HG02870 (cell line): ENCODE results near the gene ADAMTSL5.
"Not testable (repeated sequence)": the region's sequence is repeated elsewhere in the genome, so short reads cannot be mapped to it uniquely, and the experiment has no call there.

Source experiments
- ATAC-seq: cut with Tn5 transposase; IDR thresholded peaks from one replicate; pipeline ENCODE4 v1.9.1; 2021; ENCODE audit warnings: mild to moderate bottlenecking, moderate library complexity; ENCODE audit not compliant: unreplicated experiment

The ADAMTSL5 gene

GRCh38 chr19:1512671-1513498 lies at the start of gene ADAMTSL5:
Gene ADAMTSL5 (minus strand): TSS chr19:1513019. CDS start chr19:1510943, 2,076 bp downstream.
- no peak for ATAC-seq

- no peak for ATAC-seq
These were observed 48.5 kb upstream of the ADAMTSL5 start for GRCh38 chr19:1561236-1561842.

- no peak for ATAC-seq
These were observed 47.6 kb upstream of the ADAMTSL5 start for GRCh38 chr19:1560286-1560882.

GRCh38 chr19:1558552-1558951 lies 45.7 kb upstream of the ADAMTSL5 start:
- ATAC-seq: no peak

GRCh38 chr19:1556390-1557070 lies 43.7 kb upstream of the ADAMTSL5 start:
- ATAC-seq: no peak

GRCh38 chr19:1555487-1556389 lies 42.9 kb upstream of the ADAMTSL5 start:
- no peak for ATAC-seq

- no peak for ATAC-seq
These were observed 42.1 kb upstream of the ADAMTSL5 start for GRCh38 chr19:1554968-1555367.

- ATAC-seq: no peak
These were observed 40.6 kb upstream of the ADAMTSL5 start for GRCh38 chr19:1553415-1553814.

- no peak for ATAC-seq
These were observed 38.5 kb upstream of the ADAMTSL5 start for GRCh38 chr19:1551068-1552040.

- ATAC-seq: no peak
These were observed 36.6 kb upstream of the ADAMTSL5 start for GRCh38 chr19:1549332-1549945.

GRCh38 chr19:1540365-1540925 lies 27.6 kb upstream of the ADAMTSL5 start:
- no peak for ATAC-seq

- not testable (repeated sequence) for ATAC-seq
These were observed 26.9 kb upstream of the ADAMTSL5 start for GRCh38 chr19:1539749-1540148.

- no peak for ATAC-seq
These were observed 26.2 kb upstream of the ADAMTSL5 start for GRCh38 chr19:1538978-1539377.

GRCh38 chr19:1535699-1536098 lies 22.9 kb upstream of the ADAMTSL5 start:
- ATAC-seq: not testable (repeated sequence)

GRCh38 chr19:1534972-1535371 lies 22.2 kb upstream of the ADAMTSL5 start:
- ATAC-seq: no peak

- no peak for ATAC-seq
These were observed 20.8 kb upstream of the ADAMTSL5 start for GRCh38 chr19:1533510-1534150.

GRCh38 chr19:1532003-1532402 lies 19.2 kb upstream of the ADAMTSL5 start:
- no peak for ATAC-seq

- ATAC-seq: no peak
These were observed 18.8 kb upstream of the ADAMTSL5 start for GRCh38 chr19:1531587-1531986.
